ENCODE results near the gene NLRC5. TPM values are rescaled to one million over a fixed set of nuclear protein-coding genes. Genes with fewer than 3 reads are reported as not detected.
A peak's percentile ranks its signal among the peaks of the same experiment; 100 is the strongest.

The NLRC5 gene
- total RNA-seq, 2 donors from 2014 or later: 0.64 to 0.97 TPM

- Histone ChIP-seq H3K36me3 (ENCODE audit: control insufficient read depth, insufficient read depth, low read length) (no peaks in the 10 kb centered on the region), H3K4me3 (ENCODE audit: low read length) (no peak overlapping the region), H3K9me3 (ENCODE audit: control insufficient read depth, low read length) (no peaks in the 10 kb centered on the region), H3K27ac (ENCODE audit: low read depth, low read length) (no peak overlapping the region), H3K9ac (ENCODE audit: extremely low read depth, low read length, poor library complexity, severe bottlenecking) (no peak overlapping the region), H3K4me1 (ENCODE audit: control insufficient read depth, insufficient read depth, low read length) (no peaks in the 10 kb centered on the region), H3K27me3 (ENCODE audit: control insufficient read depth, insufficient read depth, low read length, poor library complexity, severe bottlenecking) (no peaks in the 10 kb centered on the region)
- Mint-ChIP-seq H3K4me1 (peaks cover 4% of the 10 kb centered on the region), H3K27me3 (ENCODE audit: insufficient read depth) (peaks cover 1% of the 10 kb centered on the region), H3K4me3 (no peak overlapping the region), H3K36me3 (ENCODE audit: low read depth) (no peaks in the 10 kb centered on the region), H3K9me3 (no peaks in the 10 kb centered on the region), H3K27ac (peak overlapping the region; percentile 61)
- no peak for TF ChIP-seq CTCF (conservative IDR thresholded peaks at IDR 0.05)
- no peak for DNase-seq
- 82 to 92% methylated on average over 2 to 3 of the region's 3 CpGs for WGBS, 2 experiments (ENCODE audit: insufficient coverage in 1 of 2, insufficient read length in 1 of 2)
Measured at GRCh38 chr16:56966093-56966475, 23.3 kb upstream of the NLRC5 start.

GRCh38 chr16:56967733-56968132 lies 21.6 kb upstream of the NLRC5 start:
- Mint-ChIP-seq H3K4me3 (no peak overlapping the region), H3K9me3 (no peaks in the 10 kb centered on the region), H3K4me1 (peaks cover 4% of the 10 kb centered on the region), H3K27ac (no peak overlapping the region), H3K27me3 (ENCODE audit: insufficient read depth) (peaks cover 8% of the 10 kb centered on the region), H3K36me3 (ENCODE audit: low read depth) (no peaks in the 10 kb centered on the region)
- H3K4me1 ChIP-seq (ENCODE audit: control insufficient read depth, insufficient read depth, low read length): no peaks in the 10 kb centered on the region
- H3K27ac ChIP-seq (ENCODE audit: low read depth, low read length): no peak overlapping the region
- no peak overlapping the region for H3K9ac ChIP-seq (ENCODE audit: extremely low read depth, low read length, poor library complexity, severe bottlenecking)
- H3K27me3 ChIP-seq (ENCODE audit: control insufficient read depth, insufficient read depth, low read length, poor library complexity, severe bottlenecking): no peaks in the 10 kb centered on the region
- 80 to 97% methylated on average over 1 to 2 of the region's 2 CpGs for WGBS, 2 experiments (ENCODE audit: insufficient coverage in 1 of 2, insufficient read length in 1 of 2)
- no peak overlapping the region for H3K4me3 ChIP-seq (ENCODE audit: low read length)
- H3K36me3 ChIP-seq (ENCODE audit: control insufficient read depth, insufficient read depth, low read length): no peaks in the 10 kb centered on the region
- TF ChIP-seq CTCF (conservative IDR thresholded peaks at IDR 0.05): no peak
- H3K9me3 ChIP-seq (ENCODE audit: control insufficient read depth, low read length): no peaks in the 10 kb centered on the region
- DNase-seq: no peak

GRCh38 chr16:56969769-56970168 lies 19.6 kb upstream of the NLRC5 start:
- H3K4me3 ChIP-seq (ENCODE audit: low read length): no peak overlapping the region
- no peak for TF ChIP-seq CTCF (conservative IDR thresholded peaks at IDR 0.05)
- H3K9me3 ChIP-seq (ENCODE audit: control insufficient read depth, low read length): no peaks in the 10 kb centered on the region
- no peaks in the 10 kb centered on the region for H3K36me3 Mint-ChIP-seq (ENCODE audit: low read depth)
- H3K9ac ChIP-seq (ENCODE audit: extremely low read depth, low read length, poor library complexity, severe bottlenecking): no peak overlapping the region
- H3K4me1 Mint-ChIP-seq: no peaks in the 10 kb centered on the region
- H3K4me1 ChIP-seq (ENCODE audit: control insufficient read depth, insufficient read depth, low read length): no peaks in the 10 kb centered on the region
- H3K4me3 Mint-ChIP-seq: no peak overlapping the region
- no peak overlapping the region for H3K27ac Mint-ChIP-seq
- H3K27ac ChIP-seq (ENCODE audit: low read depth, low read length): no peak overlapping the region
- no peaks in the 10 kb centered on the region for H3K27me3 ChIP-seq (ENCODE audit: control insufficient read depth, insufficient read depth, low read length, poor library complexity, severe bottlenecking)
- H3K36me3 ChIP-seq (ENCODE audit: control insufficient read depth, insufficient read depth, low read length): no peaks in the 10 kb centered on the region
- WGBS, 2 experiments (ENCODE audit: insufficient coverage in 1 of 2, insufficient read length in 1 of 2): 87 to 88% methylated on average over 5 to 7 of the region's 7 CpGs
- H3K27me3 Mint-ChIP-seq (ENCODE audit: insufficient read depth): peaks cover 8% of the 10 kb centered on the region
- DNase-seq: no peak
- H3K9me3 Mint-ChIP-seq: peaks cover 7% of the 10 kb centered on the region

All from endodermal cell (in vitro differentiated cells).